HUDEP-2 (cell line): ENCODE data around the gene DERL2.

Experiments used
- DNase-seq, 76 experiments: peaks; one replicate each; lab custom pipeline; 2025; ENCODE audit not compliant: unreplicated experiment in 76 of 76; lab: John Stamatoyannopoulos, UW

The DERL2 gene

GRCh38 chr17:5502552-5502951, 16.6 kb upstream of the DERL2 start:
- DNase-seq = no peak

GRCh38 chr17:5501685-5502084, 15.7 kb upstream of the DERL2 start:
- no peak for DNase-seq

- peak in 6 of 76 experiments; percentile 0 to 9 (median 4) for DNase-seq
Measured at GRCh38 chr17:5500589-5501391, 14.8 kb upstream of the DERL2 start.

GRCh38 chr17:5500247-5500588, 14.2 kb upstream of the DERL2 start:
- no peak for DNase-seq

GRCh38 chr17:5499476-5500231, 13.7 kb upstream of the DERL2 start:
- DNase-seq = no peak

GRCh38 chr17:5492970-5493369, 7.0 kb upstream of the DERL2 start:
- no peak for DNase-seq

GRCh38 chr17:5488752-5489151, 2.8 kb upstream of the DERL2 start:
- no peak for DNase-seq

- DNase-seq = peak in 75 of 76 experiments; percentile 84 to 99 (median 96)
Measured at GRCh38 chr17:5486206-5487124, 487 bp upstream of the DERL2 start, which contains the start of gene MIS12. TSS of gene MIS12 (plus strand) at chr17:5486566. CDS start at chr17:5488863, 2,297 bp downstream.

- DNase-seq = no peak
Measured at GRCh38 chr17:5481451-5481850, 4.5 kb downstream of the DERL2 start.

GRCh38 chr17:5480962-5481361, 5.0 kb downstream of the DERL2 start:
- DNase-seq = no peak

GRCh38 chr17:5478992-5479391, 7.0 kb downstream of the DERL2 start:
- DNase-seq = no peak

- no peak for DNase-seq
Measured at GRCh38 chr17:5473906-5474305, 12.1 kb downstream of the DERL2 start.

GRCh38 chr17:5472511-5472910, 13.5 kb downstream of the DERL2 start:
- DNase-seq = no peak

GRCh38 chr17:5468075-5468473, 17.9 kb downstream of the DERL2 start:
- peak in 7 of 76 experiments; percentile 2 to 30 (median 9) for DNase-seq

- no peak for DNase-seq
Measured at GRCh38 chr17:5467416-5467815, 18.6 kb downstream of the DERL2 start.

- no peak for DNase-seq
Measured at GRCh38 chr17:5466295-5466694, 19.7 kb downstream of the DERL2 start.

GRCh38 chr17:5464717-5465507, 21.1 kb downstream of the DERL2 start:
- DNase-seq = no peak

GRCh38 chr17:5446786-5447185, 39.2 kb downstream of the DERL2 start:
- DNase-seq = no peak

GRCh38 chr17:5444209-5444608, 41.8 kb downstream of the DERL2 start:
- DNase-seq = no peak

- DNase-seq = no peak
Measured at GRCh38 chr17:5443728-5444127, 42.2 kb downstream of the DERL2 start.
